LNCAP (cell line): ENCODE measurements around the gene OXLD1.

Experiments used
- CTCF ChIP-seq: fragments of 450-650 bp; IDR thresholded peaks from 2 replicates; pipeline ENCODE4 v1.5.1; 2017; ENCODE audit warnings: mild to moderate bottlenecking

Gene OXLD1

GRCh38 chr17:81662002-81662401 is 4.4 kb downstream of the OXLD1 start:
- TF ChIP-seq CTCF = no peak

DNA sequence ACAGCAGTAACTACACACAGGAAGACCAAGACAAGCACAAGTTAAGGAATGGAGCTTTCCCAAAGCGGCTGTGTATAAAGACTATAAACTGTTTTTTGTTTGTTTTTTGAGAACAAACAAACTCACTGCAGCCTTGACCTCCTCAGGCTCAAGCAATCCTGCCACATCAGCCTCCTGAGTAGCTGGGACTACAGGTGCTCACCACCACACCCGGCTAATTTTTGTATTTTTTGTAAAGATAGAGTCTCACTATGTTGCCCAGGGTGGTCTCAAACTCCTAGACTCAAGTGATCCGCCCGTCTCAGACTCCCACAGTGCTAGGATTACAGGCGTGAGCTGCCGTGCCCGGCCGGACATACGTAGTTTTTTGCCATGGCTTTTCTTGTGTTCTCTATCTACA is 6.0 kb downstream of the OXLD1 start:
- no peak for TF ChIP-seq CTCF

DNA sequence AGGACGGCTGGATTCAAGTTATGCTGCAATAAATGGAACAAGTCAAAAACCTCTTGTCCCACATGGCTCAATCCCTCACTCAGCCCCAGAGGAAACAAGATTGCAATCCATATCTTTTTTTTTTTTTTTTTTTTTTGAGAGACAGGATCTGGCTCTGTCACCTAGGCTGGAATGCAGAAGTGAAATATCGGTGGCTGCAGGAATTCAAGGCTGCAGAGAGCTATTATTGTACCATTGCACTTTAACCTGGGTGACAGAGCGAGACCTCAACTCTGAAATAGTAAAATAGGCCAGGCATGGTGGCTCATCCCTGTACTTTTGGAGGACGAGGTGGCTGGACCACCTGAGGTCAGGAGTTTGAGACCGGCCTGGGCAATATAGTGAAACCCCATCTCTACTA is 7.4 kb downstream of the OXLD1 start:
- no peak for TF ChIP-seq CTCF

DNA sequence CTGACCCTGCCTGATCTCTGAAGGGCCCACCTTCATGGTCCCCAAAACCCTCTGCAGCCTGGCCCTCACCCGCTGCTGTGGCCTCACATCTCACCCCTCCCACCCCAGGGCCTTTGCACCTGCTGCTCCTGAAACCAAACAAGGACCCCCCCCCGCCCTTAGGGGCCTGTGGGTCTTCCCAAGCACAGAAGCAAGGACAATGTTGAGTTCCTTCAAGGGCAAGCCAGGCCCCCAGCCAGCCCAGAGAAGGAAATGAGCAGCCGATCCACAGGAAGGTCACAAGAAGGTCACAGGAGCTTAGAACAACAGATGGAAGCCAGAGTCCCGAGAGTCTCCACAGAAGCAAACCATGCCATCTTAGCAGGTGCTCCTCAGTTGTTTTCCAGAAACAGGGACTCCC is 9.6 kb downstream of the OXLD1 start:
- TF ChIP-seq CTCF = no peak

DNA sequence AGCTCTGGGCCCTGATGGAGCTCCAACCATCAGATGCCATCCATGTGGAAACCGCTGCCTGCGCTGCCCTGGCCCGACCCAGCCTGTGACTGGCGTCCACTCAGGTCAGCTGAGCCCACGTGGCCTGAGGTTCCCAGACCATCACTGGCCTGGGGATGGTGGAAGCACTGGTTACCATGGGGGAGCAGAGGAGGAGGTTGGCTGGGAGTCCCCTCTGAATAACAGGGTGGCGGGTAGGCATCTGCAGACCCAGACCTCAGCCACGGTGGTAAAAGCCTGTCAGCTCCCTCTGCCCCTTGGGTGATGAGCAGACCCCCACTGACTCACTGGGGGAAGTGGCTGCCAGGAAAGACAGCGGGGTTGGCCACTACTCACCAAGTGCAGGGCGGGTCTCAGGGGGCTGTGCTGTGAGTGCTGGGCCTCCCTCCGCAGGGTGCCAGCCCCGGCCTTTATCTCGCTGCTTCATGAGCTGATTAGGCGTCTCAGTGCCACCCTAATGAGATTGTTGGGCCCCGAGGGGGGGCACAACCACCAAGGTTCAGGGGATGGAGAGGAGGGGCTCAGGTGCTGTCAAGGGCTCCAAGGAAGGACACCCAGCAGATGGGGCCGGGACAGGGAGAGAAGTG is 10.2 kb downstream of the OXLD1 start, which contains the start of gene PDE6G:
TSS of gene PDE6G (minus strand) at position 425 of the 626 bp plus-strand sequence. CDS start 3,237 bp downstream, outside the sequence.
- no peak for TF ChIP-seq CTCF

GRCh38 chr17:81655378-81656117 is 10.9 kb downstream of the OXLD1 start:
- TF ChIP-seq CTCF = no peak

DNA sequence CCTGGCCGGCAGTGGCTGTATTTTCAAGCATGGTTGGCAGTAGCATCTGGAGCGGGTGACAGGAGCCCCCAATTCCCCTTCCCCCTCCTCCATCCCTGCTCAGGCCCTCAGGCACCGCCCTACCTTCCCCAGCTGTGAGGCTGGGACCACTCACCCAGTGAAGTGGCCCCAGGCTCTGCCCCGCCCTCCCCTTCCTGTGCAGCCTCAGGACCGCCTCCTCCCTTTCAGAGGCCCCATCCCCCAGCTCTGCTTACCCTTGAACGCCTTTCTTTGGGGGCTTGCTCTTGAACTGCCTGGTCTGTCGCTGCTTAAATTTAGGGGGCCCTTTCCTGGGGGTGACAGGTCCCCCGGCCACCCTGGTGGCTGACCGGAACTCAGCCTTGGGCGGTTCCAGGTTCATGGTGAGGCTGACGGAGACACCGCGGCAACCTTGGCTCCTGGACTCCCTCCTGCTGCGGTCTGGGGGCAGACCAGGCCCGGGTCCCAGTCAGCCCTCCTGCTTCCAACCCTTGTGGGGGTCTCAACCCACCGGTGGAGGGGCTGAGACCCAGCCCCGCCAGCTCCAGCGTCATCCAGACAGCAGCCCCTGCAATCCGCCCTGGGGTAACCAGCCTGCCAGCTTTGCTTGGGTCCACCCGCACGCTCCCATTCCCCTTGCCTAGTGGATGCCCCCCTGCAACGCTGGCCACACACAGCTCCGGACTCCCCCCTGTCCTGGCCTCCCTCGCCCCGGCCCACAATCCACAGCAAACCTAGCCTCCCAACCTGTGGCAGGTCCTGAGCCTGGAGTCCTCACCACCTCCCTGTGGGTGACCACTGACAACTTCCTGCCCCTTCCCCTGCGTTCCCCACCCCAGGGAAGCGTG is 13.3 kb downstream of the OXLD1 start:
- no peak for TF ChIP-seq CTCF
